C4-2B (cell line): ENCODE results near the gene NDUFB10.

ENCODE experiments used
- ZFX ChIP-seq: fragments of 450-650 bp; IDR thresholded peaks from 2 replicates; pipeline ENCODE4 v1.6.1; 2017
- TF ChIP-seq, protein P1 (sequence below): fragments of 450-650 bp; conservative IDR thresholded peaks from 2 replicates; pipeline ENCODE4 v1.5.1; 2017; ENCODE audit warnings: mild to moderate bottlenecking

DNA sequence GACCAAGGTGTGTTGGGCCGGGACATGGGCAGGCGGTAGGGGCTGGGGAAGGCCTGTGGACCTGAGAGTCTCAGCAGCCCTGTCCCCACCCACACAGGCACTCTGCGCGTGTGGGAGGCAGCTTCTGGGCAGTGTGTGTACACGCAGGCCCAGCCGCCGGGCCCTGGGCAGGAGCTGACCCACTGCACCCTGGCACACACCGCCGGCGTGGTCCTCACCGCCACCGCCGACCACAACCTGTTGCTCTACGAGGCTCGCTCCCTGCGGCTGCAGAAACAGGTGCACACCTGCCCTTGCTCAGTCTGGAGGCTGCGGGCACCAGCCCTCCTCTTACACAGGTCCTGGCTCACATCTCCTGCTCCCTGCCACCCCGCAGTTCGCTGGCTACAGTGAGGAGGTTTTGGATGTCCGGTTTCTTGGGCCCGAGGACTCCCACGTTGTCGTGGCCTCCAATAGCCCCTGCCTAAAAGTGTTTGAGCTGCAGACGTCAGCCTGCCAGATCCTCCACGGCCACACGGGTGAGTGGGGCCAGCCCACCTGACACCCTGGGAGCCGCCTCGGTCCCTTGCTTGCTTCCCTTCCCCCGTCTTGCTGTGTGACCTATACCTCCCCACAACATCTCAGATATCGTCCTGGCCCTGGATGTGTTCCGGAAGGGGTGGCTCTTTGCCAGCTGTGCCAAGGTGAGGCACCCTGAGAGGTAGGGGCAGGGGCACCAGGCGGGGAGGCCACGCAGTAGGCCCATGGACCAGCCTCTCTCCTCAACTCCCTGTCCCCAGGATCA is 16.3 kb downstream of the NDUFB10 start:
- TF ChIP-seq, protein P1, sequence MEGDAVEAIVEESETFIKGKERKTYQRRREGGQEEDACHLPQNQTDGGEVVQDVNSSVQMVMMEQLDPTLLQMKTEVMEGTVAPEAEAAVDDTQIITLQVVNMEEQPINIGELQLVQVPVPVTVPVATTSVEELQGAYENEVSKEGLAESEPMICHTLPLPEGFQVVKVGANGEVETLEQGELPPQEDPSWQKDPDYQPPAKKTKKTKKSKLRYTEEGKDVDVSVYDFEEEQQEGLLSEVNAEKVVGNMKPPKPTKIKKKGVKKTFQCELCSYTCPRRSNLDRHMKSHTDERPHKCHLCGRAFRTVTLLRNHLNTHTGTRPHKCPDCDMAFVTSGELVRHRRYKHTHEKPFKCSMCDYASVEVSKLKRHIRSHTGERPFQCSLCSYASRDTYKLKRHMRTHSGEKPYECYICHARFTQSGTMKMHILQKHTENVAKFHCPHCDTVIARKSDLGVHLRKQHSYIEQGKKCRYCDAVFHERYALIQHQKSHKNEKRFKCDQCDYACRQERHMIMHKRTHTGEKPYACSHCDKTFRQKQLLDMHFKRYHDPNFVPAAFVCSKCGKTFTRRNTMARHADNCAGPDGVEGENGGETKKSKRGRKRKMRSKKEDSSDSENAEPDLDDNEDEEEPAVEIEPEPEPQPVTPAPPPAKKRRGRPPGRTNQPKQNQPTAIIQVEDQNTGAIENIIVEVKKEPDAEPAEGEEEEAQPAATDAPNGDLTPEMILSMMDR: no peak
- TF ChIP-seq ZFX: no peak
